GM10266 (cell line): Measurements from ENCODE around the gene CWC22.
"Not testable (repeated sequence)": the region's sequence is repeated elsewhere in the genome, so short reads cannot be mapped to it uniquely, and the experiment has no call there.

Source experiments
- DNase-seq: peaks from one replicate; pipeline ENCODE4 v3.0.0; 2012; ENCODE audit errors: extremely low spot score
- CTCF ChIP-seq: IDR thresholded peaks from 2 replicates; pipeline ENCODE4 v1.5.1; 2012; ENCODE audit warnings: mild to moderate bottlenecking, low read depth; ENCODE audit not compliant: control insufficient read depth, insufficient read depth; ENCODE audit errors: missing control alignments

CWC22 gene

GRCh38 chr2:180016937-180017336 is 9.8 kb upstream of the CWC22 start:
- DNase-seq: no peak
- TF ChIP-seq CTCF: no peak

- TF ChIP-seq CTCF: no peak
- no peak for DNase-seq
Observed at GRCh38 chr2:180015951-180016709, 9.0 kb upstream of the CWC22 start.

GRCh38 chr2:180012523-180012922 is 5.4 kb upstream of the CWC22 start:
- TF ChIP-seq CTCF: no peak
- DNase-seq: no peak

- TF ChIP-seq CTCF: no peak
- DNase-seq: no peak
Observed at GRCh38 chr2:180010701-180011100, 3.6 kb upstream of the CWC22 start.

GRCh38 chr2:180006231-180006630 is 866 bp downstream of the CWC22 start:
- no peak for DNase-seq
- TF ChIP-seq CTCF: no peak

GRCh38 chr2:180005465-180005864 is 1.6 kb downstream of the CWC22 start:
- DNase-seq: not testable (repeated sequence)

- TF ChIP-seq CTCF: no peak
- DNase-seq: no peak
Observed at GRCh38 chr2:180004731-180005130, 2.4 kb downstream of the CWC22 start.

- no peak for DNase-seq
- TF ChIP-seq CTCF: no peak
Observed at GRCh38 chr2:180003559-180003958, 3.5 kb downstream of the CWC22 start.
